Urothelium cell line (cell line): ENCODE measurements around the gene NUP210.

ENCODE experiments used
- DNase-seq: peaks from one replicate; pipeline ENCODE4 v3.0.0; 2011; ENCODE audit warnings: low spot score, mixed read lengths
- FAIRE-seq: peaks from 2 replicates; lab custom pipeline; 2011; peaks lifted over from hg19 to GRCh38; lab: Jason Lieb, UNC

Gene NUP210

GRCh38 chr3:13332158-13332557 lies 88.0 kb downstream of the NUP210 start:
- DNase-seq (no peak), FAIRE-seq (no peak)

GRCh38 chr3:13329746-13330145 lies 90.4 kb downstream of the NUP210 start:
- no peak for DNase-seq
- no peak for FAIRE-seq

- DNase-seq (no peak), FAIRE-seq (no peak)
Observed at GRCh38 chr3:13325892-13326443, 94.2 kb downstream of the NUP210 start.

DNA sequence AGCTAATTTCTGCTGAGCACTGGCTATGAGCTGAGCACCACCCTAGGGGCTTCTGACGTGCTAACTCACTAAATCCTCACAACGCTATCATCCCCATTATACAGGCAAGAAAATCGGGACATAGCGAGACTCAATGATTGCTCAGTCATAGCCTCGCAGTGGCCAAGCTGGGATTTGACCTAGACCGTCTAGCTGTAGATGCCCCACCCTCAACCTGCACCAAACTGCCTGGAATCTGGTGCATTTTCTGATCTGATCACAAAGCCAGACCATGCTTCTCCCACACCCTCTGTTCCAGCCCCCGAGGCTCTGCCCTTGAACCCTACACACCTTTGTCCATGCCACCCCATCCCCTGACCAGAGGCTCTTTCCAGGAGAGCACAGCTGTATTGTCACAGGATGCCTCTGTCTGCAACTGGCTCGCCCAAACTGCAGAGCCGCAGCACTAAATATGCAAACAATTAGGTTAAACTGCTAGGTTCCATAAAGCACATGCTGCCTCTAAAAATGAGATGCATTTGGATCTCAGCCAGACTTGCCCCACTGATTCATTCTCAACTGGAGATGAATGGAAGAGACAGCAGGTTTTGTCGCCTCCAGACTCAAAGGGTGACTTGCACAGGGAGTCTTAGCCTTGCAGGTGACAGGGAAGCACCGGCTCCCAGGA lies 95.2 kb downstream of the NUP210 start:
- FAIRE-seq (no peak), DNase-seq (no peak)

GRCh38 chr3:13323822-13324221 lies 96.3 kb downstream of the NUP210 start:
- no peak for FAIRE-seq
- DNase-seq = no peak

DNA sequence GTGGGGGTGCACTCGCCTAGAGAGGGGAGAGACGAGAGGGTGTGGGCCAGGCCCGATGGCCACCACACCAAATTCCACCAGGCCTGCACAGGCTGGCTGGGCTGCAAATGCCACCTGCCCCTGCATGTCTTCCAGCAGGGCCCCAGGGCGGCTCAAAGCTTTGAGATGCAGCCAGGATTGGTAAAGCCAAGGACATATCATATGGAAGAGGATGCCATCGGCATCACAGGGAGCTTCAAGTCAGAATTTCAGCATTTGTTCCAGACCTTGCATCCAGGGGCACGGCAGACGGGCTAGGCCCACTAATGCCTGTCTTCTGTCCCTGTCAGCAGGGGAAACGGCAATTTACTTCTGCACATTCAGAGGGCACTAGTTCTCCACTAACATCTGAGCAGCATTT lies 97.8 kb downstream of the NUP210 start:
- DNase-seq = no peak
- no peak for FAIRE-seq

- FAIRE-seq = no peak
- no peak for DNase-seq
Observed at GRCh38 chr3:13319564-13320220, 100.4 kb downstream of the NUP210 start.

GRCh38 chr3:13318626-13319470 lies 101.3 kb downstream of the NUP210 start:
- FAIRE-seq (no peak), DNase-seq (no peak)

- DNase-seq = no peak
- FAIRE-seq = no peak
Observed at GRCh38 chr3:13317596-13318320, 102.4 kb downstream of the NUP210 start.

DNA sequence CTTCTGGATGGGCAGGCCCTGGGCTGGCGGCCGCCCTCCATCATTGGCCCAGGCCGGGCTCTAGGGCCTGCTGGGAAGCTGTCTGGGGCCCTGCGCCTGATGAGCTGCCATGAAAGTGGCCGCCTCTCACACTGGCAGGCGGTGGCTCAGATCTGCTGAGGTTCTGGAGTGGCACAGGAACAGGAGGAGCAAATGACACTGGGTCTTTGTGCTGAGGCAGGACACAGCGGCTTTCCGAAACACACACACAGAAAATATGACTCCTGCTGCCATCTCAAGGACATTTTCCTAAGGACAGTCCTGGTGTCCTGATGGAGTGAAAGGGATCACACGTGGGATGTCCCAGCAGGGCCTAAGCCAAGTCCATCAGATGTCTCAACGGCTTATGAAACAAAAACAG lies 103.5 kb downstream of the NUP210 start:
- DNase-seq (no peak), FAIRE-seq (no peak)

DNA sequence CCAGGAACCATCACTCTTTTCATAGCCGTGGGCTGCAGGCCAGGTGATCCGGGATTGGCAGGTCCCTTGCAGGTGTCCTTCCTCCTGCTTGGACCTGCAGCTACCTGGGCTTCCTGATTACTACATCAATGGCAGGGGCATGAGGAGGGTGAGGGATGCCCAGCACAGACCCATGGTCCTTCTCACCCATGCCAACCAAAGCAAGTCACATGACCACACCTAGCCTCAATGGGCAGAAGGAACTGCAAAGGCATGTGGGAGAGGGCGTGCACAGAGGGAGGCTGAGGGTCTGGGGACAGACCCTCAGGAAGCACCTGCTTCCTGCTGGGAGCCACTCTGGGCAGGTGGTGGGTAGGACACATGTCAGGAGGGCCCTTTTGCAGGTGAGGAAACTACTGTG lies 105.2 kb downstream of the NUP210 start:
- DNase-seq (no peak), FAIRE-seq (no peak)

GRCh38 chr3:13313813-13314212 lies 106.3 kb downstream of the NUP210 start:
- no peak for FAIRE-seq
- no peak for DNase-seq

DNA sequence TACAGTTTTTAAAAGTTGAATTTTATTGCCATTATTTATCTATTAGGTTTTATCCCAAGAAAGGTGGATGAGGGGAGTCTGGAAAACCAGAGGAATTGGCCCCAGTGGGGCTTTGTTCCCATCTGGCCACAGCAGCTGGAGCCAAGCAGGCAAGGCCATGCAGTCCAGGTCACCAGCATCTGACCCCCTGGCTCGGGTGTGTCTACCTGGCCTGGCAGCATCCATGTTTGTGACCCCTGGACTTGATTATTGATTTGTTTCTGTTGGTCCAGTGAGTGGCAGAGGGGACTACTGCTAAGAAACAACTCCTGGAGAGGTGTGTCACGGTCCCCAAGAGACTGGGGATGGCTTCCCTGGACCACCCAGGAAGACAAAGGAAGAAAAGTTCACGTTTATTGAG lies 111.1 kb downstream of the NUP210 start:
- FAIRE-seq (no peak), DNase-seq (no peak)

GRCh38 chr3:13308380-13308801 lies 111.7 kb downstream of the NUP210 start:
- DNase-seq (peak; percentile 36), FAIRE-seq (no peak)

DNA sequence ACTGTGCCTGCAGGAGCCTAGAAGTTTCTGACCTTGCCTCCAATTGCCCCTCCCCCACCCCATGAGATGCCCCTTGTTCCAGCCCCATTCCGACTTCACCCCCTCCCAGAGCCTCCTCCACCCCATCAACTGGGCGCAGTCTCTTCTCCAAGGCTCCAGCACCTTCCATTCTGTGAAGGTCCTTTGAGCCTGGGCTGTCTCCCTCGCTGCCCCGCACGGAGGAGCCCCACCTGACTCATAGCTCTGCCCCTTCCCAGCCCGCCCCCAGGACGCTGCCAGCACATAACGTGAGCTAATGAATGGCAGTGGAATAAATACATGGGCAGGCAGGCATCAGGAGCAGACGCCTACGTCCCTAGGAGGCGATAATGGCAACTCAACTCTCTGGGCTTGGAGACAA lies 113.1 kb downstream of the NUP210 start:
- no peak for DNase-seq

GRCh38 chr3:13305623-13306022 lies 114.5 kb downstream of the NUP210 start:
- no peak for DNase-seq
- FAIRE-seq = no peak

More for the DNA sequence above, 113.1 kb downstream of the NUP210 start:
- FAIRE-seq = no peak

DNA sequence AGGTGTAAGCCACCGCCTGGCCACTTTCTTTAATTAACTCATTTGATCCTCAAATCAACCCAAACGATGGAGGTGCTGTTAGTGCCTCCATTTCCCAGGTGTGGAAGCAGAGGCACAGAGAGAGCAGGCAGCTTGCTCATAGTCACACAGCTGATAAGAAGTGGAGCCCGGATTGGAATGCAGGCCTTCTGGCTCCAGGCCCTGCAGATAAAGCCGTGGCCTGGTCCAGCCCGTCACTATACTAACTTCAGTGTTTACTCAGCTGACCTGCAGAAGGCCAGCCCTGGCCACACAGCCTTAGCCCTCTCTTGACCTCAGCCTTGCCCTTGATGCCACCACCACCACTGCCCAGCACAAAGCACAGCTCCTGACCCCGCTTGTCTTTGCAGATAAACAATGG lies 116.7 kb downstream of the NUP210 start:
- FAIRE-seq = no peak
- DNase-seq = no peak

- DNase-seq (peak; percentile 91), FAIRE-seq (no peak)
Observed at GRCh38 chr3:13301286-13301987, 118.7 kb downstream of the NUP210 start.

- no peak for DNase-seq
- FAIRE-seq = no peak
Observed at GRCh38 chr3:13300546-13301285, 119.4 kb downstream of the NUP210 start.
